ENCODE data around the gene POLR1C.
A peak's percentile ranks its signal among the peaks of the same experiment; 100 is the strongest.

POLR1C gene

DNA sequence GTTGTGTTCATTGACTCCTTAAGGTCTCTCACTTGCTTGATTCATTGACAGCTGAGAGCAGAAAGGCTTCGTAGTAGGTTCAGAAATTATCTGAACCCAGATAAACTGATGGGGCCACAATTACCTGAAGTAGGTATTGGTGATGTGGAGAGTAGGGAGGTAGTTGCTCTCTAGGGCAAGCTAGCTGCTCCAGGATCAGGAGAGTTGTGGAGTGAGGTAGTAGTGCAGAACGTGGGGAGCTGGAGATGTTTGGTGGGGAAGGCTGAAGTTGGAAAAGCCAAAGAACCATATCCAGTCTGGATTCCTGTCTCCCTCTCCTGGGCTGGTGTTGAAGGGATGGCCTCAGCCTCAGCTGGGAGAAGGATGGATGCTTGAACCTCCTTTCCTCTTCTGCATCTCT lies 23.7 kb upstream of the POLR1C start:
- no peak for DNase-seq (ENCODE audit: low read depth)
- no peak overlapping the region for H3K4me3 ChIP-seq (ENCODE audit: low read depth, low read length)
- TF ChIP-seq, protein P1, sequence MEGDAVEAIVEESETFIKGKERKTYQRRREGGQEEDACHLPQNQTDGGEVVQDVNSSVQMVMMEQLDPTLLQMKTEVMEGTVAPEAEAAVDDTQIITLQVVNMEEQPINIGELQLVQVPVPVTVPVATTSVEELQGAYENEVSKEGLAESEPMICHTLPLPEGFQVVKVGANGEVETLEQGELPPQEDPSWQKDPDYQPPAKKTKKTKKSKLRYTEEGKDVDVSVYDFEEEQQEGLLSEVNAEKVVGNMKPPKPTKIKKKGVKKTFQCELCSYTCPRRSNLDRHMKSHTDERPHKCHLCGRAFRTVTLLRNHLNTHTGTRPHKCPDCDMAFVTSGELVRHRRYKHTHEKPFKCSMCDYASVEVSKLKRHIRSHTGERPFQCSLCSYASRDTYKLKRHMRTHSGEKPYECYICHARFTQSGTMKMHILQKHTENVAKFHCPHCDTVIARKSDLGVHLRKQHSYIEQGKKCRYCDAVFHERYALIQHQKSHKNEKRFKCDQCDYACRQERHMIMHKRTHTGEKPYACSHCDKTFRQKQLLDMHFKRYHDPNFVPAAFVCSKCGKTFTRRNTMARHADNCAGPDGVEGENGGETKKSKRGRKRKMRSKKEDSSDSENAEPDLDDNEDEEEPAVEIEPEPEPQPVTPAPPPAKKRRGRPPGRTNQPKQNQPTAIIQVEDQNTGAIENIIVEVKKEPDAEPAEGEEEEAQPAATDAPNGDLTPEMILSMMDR (IDR thresholded peaks at IDR 0.05; ENCODE audit: low read depth, low read length, missing control alignments): no peak

DNA sequence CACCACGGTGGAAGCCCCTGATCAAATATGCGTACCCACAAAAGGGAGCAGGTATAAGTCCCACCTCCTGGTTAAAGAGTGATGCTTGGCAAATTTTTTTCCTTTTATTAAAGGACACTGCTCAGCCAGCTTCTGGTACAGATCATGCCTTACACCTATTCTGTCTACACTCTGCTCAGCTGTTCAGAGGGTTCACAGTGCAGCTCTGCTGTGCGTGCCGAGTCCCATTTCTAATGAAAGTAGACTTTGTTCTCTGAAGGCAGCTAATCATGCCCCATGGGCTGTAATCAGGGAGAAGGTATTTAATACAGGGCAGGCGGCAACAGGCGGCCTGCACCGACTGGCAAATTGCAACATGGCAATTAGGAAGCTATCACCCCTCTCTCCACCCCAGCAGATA lies 23.1 kb upstream of the POLR1C start:
- TF ChIP-seq, protein P1 (IDR thresholded peaks at IDR 0.05; ENCODE audit: low read depth, low read length, missing control alignments): no peak
- no peak overlapping the region for H3K4me3 ChIP-seq (ENCODE audit: low read depth, low read length)
- DNase-seq (ENCODE audit: low read depth): no peak

GRCh38 chr6:43494321-43494720 lies 22.6 kb upstream of the POLR1C start:
- no peak overlapping the region for H3K4me3 ChIP-seq (ENCODE audit: low read depth, low read length)
- no peak for DNase-seq (ENCODE audit: low read depth)
- TF ChIP-seq, protein P1 (IDR thresholded peaks at IDR 0.05; ENCODE audit: low read depth, low read length, missing control alignments): no peak

GRCh38 chr6:43494766-43495165 lies 22.1 kb upstream of the POLR1C start:
- DNase-seq (ENCODE audit: low read depth): no peak
- no peak overlapping the region for H3K4me3 ChIP-seq (ENCODE audit: low read depth, low read length)
- TF ChIP-seq, protein P1 (IDR thresholded peaks at IDR 0.05; ENCODE audit: low read depth, low read length, missing control alignments): no peak

DNA sequence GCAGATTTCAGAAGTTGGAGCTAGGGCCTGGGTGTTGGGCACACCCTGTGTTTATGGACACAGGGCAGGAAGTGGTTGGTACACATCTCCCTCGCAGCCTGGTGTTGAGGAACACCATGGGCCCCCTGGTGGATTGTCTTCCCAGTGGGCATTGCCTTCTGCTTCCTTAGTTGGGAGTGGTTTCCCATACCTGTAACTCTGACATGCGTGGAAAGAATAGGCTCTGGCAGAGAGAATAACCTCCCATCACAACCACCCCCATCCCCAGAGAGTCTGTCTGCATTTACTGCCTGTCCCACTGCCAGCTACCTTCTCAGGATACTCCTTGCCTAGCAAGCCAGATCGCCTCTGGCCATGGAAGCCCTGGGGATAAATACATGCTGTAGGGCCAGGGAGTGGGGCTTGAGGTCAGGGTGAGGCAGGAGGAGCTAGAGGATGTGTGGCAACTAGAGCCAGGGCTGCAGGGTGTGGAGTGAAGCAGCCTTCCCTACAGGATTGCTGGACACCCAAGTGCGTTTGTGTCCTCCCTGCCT lies 21.4 kb upstream of the POLR1C start:
- no peak for DNase-seq (ENCODE audit: low read depth)
- TF ChIP-seq, protein P1 (IDR thresholded peaks at IDR 0.05; ENCODE audit: low read depth, low read length, missing control alignments): no peak
- no peak overlapping the region for H3K4me3 ChIP-seq (ENCODE audit: low read depth, low read length)

DNA sequence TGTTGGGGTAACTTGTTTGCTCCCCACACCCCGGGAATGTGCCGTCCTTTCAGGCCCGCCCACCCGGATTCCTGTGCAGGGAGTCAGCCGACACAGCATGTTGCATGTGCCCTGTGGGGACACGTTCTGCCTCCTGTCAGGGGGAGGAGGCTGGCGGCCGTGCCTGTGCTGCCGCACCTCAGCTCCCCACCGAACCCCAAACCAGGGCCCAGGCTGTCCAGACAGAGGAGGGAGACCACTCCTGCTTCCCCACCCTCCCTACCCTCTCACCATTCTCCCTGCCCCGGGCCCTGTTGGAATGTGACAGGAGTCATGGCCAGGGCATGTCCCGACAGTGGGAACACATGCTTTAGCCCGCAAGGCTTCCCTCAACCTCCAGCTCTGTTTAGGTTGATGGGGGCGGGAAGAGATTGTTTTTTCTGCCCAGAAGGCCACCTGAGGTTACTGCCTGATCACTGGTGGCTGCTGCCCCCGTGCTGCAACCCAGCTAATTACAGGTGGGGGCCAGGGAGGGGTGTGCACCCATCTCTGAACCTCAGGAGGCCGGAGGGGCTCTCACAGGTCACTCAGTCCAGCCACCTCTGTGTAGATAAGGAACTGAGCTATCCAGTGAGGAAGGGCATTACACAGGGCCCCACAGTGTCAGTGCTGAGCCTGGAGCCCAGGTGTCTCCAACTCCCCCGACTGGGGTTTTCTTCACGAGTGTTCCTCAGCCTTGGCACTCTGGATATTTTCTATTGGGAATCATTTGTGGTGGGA lies 20.3 kb upstream of the POLR1C start:
- H3K4me3 ChIP-seq (ENCODE audit: low read depth, low read length): no peak overlapping the region
- no peak for DNase-seq (ENCODE audit: low read depth)
- TF ChIP-seq, protein P1 (IDR thresholded peaks at IDR 0.05; ENCODE audit: low read depth, low read length, missing control alignments): peak; percentile 54

- TF ChIP-seq, protein P1 (IDR thresholded peaks at IDR 0.05; ENCODE audit: low read depth, low read length, missing control alignments): no peak
- no peak overlapping the region for H3K4me3 ChIP-seq (ENCODE audit: low read depth, low read length)
- no peak for DNase-seq (ENCODE audit: low read depth)
Observed at GRCh38 chr6:43497129-43497396, 19.8 kb upstream of the POLR1C start.
